Adipose tissue (tissue), 3 donors: Measurements from ENCODE around the gene RTN4R. TPM values are rescaled to one million over a fixed set of nuclear protein-coding genes. Genes with fewer than 3 reads are reported as not detected.

ENCODE experiments used
- H3K27ac ChIP-seq: one replicate; pipeline ENCODE4 v1.5.1; 2013; ENCODE audit warnings: low read depth, low read length
- WGBS, 3 donors: extraction: QIAGEN DNeasy Blood & Tissue Kit; methylation state at CpG; one replicate each; pipeline ENCODE4 v1.1.7; 2013; 5-methylcytosine and 5-hydroxymethylcytosine counted together
- polyA plus RNA-seq, 3 donors: library from polyadenylated mRNA; stranded (reverse); fragments of 200-250 nt; gene quantifications; one replicate each; pipeline ENCODE4 v1.2.3, GENCODE V29; 2013
- donor health status: healthy with polysubstance abuse.
- donor health status: Bipolar disorder and iron deficiency.
- donor health status: healthy.

Gene RTN4R
- polyA plus RNA-seq, 3 donors, result 0.22 to 7.2 (median 0.59) TPM

GRCh38 chr22:20238901-20239675 lies 29.0 kb downstream of the RTN4R start:
- H3K27ac ChIP-seq, result no peak overlapping the region
- 40 to 66% (median 42%) methylated on average over 31 to 35 of the region's 35 CpGs for WGBS, 3 donors

- H3K27ac ChIP-seq, result no peak overlapping the region
- WGBS, 3 donors, result 34 to 51% (median 48%) methylated on average over 6 of the region's 6 CpGs
Observed at GRCh38 chr22:20238536-20238900, 29.6 kb downstream of the RTN4R start.

DNA sequence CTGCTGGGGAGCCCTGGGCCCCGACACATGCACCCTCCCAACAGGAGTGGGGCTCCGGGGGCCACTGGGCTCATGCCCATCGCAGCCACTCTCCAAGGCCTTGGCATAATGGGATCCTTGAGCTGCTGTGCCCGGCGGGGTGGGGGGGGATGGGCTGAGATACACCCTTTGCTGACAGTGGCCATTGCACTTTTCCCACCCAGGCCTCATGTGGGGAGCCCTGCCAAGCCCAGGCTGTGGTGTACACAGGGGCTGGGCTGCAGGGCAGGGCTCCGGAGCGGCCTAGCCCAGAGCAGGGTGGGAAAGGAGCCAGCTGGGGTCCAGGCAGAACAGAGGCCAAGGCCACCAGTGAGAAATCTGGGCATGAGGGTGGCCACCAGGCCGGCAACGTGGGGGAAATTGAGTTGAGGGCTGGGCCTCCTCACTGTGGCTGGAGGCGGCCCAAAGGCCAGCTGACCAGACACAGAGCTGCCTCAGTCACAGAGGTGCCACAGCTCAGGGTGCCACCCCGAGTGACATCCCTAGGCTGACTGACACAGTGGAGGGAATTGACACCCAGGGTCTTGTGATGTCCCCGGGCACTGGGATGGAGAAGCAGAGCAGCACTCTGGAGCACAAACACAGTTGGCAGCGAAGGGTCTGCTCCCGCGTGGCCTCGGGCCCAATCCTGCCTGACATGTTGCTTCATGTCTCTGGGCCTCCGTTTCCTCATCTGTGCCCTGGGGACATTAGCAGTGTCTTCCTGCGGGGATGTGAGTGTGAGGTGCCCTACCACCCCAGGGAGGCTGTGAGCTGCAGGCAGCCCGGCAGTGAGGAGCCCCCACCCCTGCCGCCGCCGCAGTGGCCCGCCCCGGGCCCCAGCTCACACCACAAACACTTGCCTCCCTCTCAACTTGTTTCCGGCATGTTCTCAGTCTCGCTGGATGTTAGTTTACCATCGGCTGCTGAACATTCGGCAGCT lies 30.4 kb downstream of the RTN4R start:
- 48 to 71% (median 68%) methylated on average over 28 of the region's 28 CpGs for WGBS, 3 donors
- no peak overlapping the region for H3K27ac ChIP-seq

GRCh38 chr22:20236052-20236717 lies 31.9 kb downstream of the RTN4R start:
- WGBS, 3 donors, result 74 to 86% (median 83%) methylated on average over 11 of the region's 11 CpGs
- H3K27ac ChIP-seq, result no peak overlapping the region

DNA sequence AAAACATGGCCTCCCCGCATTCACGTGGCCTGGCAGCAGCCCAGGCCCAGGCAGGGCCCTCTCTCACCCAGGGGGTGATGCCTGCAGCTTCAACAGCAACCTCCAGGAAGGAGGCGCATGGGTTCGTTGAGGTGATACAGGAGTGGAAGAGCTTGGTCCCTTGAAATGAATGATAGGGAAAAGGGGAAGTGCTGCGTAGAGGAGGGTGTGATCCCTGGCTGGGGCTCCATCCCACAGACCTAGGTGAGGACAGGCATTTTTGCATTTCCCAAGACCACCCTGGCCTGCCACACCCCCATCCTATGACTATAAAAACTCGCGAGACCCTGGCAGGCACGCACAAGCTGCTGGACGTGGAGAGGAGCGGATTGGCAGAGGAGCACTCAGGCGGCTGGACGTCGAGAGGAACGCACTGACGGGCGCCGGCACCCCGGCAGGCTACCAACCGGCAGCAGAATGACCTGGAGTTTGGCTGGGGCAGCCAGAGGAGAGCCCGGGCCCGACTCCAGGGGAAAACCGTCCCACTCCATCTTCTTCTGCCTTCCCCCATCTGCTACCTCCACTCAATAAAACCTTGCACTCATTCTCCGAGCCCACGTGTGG lies 32.6 kb downstream of the RTN4R start:
- no peak overlapping the region for H3K27ac ChIP-seq
- 86 to 87% (median 87%) methylated on average over 24 of the region's 24 CpGs for WGBS, 3 donors

DNA sequence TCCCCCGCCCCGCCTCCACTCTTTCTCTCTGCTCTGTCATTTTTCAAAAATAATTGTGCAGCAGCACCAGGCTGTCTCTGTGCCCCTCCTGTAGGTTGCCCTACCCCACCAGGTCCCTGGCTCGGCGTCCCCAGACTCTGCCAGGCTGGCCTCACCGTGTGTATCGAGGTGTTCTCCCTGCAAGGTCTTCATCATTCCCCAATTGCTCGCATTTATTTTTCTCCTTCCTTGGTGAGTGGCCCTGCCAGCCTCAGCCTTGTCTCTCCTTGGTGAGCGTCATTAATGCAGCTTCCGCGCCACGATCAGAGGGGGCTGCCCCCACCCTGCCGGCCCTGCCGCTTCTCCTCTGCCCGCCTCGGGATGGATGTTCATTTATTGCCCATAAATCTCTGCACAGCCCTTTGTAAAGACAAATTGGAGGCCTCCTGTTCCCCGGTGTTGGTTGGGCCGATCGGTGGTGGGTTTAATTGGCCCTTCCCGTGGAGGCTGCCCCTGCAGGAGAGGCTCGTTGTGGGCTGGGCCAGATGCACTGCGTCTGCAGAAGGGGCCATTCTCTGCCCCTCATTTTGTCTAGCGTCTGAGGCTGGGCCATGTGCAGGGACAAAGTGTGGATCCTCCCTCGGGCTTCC lies 33.2 kb downstream of the RTN4R start:
- 82 to 88% (median 84%) methylated on average over 23 of the region's 23 CpGs for WGBS, 3 donors
- H3K27ac ChIP-seq, result no peak overlapping the region

DNA sequence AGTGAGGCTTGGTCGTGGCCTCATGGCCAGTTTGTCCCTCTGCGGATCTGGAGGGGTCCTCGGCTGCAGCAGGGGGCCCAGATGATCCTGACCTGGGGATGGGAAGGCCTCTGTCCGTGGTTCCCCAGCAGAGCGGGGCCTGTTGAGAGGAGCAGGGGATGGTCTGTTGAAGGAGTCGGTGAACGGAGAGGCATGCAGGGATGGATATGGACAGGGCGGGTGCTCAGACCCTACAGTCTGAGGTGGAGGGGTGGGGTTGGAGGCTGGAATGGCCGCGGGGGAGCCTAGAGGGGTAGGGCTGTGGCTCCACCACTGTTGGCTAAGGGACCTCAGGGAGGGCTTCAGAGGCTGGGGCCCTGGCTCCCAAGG lies 33.8 kb downstream of the RTN4R start:
- no peak overlapping the region for H3K27ac ChIP-seq
- 91 to 93% (median 92%) methylated on average over 10 of the region's 10 CpGs for WGBS, 3 donors

GRCh38 chr22:20233351-20234313 lies 34.5 kb downstream of the RTN4R start:
- WGBS, 3 donors, result 88 to 92% (median 92%) methylated on average over 13 of the region's 13 CpGs
- H3K27ac ChIP-seq, result no peak overlapping the region

DNA sequence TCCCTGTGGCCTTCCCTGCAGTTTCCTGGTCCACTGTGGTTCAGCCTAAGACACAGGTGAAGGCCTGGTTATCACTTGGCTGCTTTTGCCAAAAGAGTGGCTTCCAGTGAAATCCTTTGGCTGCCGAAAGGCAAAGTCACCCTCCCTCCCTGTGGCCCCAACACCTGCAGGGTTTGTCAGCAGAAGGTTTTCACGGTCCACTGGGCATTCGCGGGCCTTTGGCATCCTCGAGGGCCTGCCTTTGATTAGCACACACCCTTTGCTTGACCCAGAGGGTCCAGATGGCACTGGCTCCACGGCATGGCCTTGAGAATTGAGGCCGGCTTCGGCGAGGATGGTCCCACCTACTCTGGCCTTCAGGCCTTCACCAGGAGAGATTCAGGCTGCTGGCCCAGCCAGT lies 35.3 kb downstream of the RTN4R start:
- WGBS, 3 donors, result 46 to 91% (median 89%) methylated on average over 9 of the region's 9 CpGs
- H3K27ac ChIP-seq, result no peak overlapping the region

DNA sequence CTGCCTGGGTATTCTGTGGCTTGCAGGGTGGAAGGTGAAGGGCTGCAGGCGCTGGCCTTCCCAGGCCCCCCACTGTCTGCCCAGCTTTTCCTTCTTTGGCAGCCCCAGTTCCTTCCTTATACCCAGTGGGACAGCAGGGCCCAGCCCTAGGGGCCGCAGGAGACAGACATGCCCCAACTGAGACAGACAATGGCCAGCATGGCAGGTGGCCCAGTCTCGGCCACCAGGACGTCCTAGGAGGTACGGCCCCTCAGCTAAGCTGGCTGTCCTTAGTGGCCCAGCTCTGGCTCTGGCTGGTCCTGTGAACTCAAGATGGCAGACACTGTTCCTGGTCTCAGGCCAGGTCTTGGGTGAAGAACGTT lies 35.9 kb downstream of the RTN4R start:
- WGBS, 3 donors, result 83 to 92% (median 86%) methylated on average over 6 of the region's 6 CpGs

DNA sequence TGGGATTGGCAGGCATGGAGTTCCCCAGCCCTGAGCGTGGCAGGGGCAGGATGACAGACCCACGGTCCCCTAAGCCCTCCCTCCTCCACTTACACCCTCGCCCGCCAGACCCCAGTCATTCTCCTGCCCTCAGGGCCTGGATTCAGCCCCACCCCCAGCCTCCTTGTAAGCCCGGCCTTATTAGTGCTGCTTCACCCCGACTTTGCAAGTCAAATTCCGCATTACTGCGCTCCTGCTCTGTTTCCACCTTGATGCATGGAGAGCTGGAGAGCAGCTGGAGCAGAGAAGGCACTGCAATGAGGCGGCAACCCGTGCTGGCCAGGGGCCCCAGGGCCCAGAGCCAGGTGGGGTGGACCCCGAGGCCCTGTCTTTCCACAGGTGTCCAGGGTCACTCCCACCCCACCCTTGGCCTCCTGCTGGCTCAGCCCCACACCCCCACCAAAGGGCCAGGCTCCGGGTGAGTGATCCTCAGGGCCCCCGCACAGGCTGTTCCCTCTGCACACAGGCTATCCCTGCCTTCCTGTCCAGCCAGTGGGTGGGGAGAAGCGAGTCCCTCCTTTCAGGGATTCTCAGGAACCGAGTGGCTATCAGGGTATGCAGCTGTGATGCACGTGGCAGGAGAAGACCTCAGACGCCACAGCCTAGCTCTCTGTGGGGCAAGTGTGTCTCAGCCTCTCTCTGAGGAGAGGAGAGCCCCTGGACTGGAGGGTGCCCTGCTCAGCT lies 36.4 kb downstream of the RTN4R start:
- WGBS, 3 donors, result 82 to 85% (median 83%) methylated on average over 15 to 17 of the region's 17 CpGs

More for the DNA sequence above, 35.9 kb downstream of the RTN4R start:
- no peak overlapping the region for H3K27ac ChIP-seq

DNA sequence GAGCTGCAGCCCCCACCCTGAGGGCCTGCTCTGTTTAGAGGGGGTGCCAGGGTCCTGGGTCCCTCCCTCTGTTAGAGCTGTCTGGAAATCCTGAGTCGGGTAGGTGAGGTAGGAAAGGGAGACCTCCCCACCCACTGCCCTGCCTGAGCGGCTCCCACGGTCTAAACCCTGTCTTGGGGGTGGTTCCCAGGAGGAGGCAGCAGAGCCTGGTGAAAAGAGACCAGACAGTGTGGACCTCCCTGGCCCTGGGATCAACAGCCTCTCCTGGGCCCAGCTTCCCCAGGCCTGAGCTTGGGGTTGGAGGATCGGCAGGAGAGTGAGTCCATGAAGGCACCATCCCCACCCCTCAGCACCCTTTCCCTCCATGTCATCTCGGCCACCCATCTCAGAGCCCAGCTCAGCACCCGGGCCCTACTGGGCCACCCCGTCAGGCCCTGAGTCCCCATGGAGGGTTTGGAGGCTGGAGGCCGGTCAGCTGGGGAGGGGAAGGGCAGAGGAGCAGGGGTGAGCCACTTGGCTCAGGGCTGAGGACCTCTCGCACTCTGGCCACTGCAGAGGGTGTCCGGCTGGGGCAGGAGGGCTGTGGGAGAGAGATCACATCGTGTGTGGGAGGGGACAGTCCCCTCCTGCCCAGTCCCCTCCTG lies 37.2 kb downstream of the RTN4R start:
- H3K27ac ChIP-seq, result no peak overlapping the region
- 78 to 81% (median 80%) methylated on average over 9 to 11 of the region's 11 CpGs for WGBS, 3 donors

More for the DNA sequence above, 36.4 kb downstream of the RTN4R start:
- H3K27ac ChIP-seq, result no peak overlapping the region

DNA sequence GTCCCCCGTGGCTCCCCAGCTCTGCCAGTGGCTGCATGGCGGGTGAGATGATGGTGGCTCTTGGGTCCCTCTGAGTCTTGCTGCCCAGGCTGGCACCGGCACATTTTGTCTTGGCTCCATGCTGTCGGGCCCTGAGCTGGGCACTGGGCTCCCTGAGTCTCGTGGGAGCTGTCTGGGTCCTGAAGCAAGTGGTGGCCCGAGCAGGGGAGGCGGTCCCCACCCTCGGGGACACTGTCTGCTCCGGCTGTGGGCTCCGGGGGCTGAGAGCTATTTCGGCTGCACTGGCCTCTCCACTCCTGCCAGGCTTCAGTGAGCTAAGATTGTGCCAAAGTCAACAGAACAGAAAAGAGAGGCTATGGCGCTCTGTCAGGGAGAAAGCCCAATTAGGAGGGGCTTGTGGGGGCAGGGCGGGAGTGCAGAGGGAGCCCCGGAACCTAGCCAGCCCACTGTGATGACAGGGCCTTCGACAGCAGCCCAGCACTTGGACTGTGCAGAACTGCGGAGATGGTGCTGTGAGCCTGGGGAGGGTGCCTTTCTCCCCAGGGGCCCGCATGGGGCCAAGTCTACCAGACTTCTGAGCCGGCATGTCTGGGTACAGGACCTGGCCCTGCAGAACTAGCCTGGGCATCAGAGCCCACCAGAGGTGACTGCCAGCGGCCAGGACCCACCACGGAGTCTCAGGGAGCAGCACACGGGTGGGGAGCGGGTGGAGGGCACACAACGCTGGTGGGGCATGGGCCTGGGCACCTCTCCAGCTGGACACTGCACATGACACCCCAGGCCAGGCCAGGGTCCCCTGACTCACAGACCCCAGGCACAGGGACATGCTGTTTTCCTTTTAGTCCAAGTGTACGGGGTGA lies 38.0 kb downstream of the RTN4R start:
- WGBS, 3 donors, result 41 to 78% (median 76%) methylated on average over 23 to 24 of the region's 24 CpGs
- no peak overlapping the region for H3K27ac ChIP-seq

DNA sequence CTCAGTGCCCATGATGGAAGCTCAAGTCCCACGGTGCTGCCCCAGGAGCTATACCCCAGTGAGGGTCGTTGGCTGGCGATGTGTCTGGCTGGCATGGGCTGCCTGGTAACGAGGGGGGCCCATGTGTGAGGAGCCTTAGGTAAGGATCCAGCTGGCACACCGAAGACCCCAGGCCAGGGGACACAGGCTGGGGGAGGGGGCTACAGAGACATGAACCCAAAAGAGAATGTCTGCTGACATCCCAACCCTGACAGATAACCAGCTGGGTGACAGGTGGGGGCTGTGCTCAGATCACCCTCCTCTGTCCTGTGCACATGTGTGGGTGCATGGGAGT lies 39.2 kb downstream of the RTN4R start:
- WGBS, 3 donors, result 89 to 96% (median 93%) methylated on average over 5 of the region's 5 CpGs
- H3K27ac ChIP-seq, result no peak overlapping the region
